ENCODE data around the gene FHIT.

DNA sequence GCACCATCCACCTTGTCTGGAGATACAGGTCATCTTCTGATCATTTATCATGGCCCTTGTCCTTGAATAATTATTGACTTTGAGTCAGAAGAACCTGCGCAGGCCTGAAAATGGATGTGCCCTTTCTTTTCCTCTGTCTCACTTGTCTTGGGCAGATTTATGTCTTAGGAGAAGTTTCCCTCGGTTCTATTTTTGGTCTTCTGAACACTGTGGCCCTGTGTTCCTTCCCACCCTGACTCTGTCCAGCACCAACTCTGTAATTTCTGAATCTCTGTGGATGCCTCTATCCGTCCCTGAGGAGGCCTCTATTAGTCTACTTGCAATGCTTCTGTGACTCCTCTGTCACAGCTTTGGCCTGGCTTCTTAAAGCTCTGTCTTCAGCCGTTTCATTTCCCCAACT is 1520.7 kb downstream of the FHIT start:
- TF ChIP-seq POLR2A (IDR thresholded peaks at IDR 0.05) (no peak), CTCF (IDR thresholded peaks at IDR 0.05) (no peak)
